Hepatocyte (in vitro differentiated cells): ENCODE results near the gene FRAS1. TPM values are rescaled to one million over a fixed set of nuclear protein-coding genes. Genes with fewer than 3 reads are reported as not detected.
"Not testable (repeated sequence)": the region's sequence is repeated elsewhere in the genome, so short reads cannot be mapped to it uniquely, and the experiment has no call there.

Experiments
- DNase-seq: peaks from one replicate; pipeline ENCODE4 v3.0.0-alpha.2; 2016; ENCODE audit warnings: low spot score
- H2AFZ ChIP-seq: fragments of 200-600 bp; sonication (generic); 2 replicates; pipeline ENCODE4 v1.6.0; 2016; ENCODE audit warnings: antibody characterized with exemption, mild to moderate bottlenecking
- H3K27ac ChIP-seq: fragments of 200-600 bp; sonication (generic); 2 replicates; pipeline ENCODE4 v1.5.1; 2016; ENCODE audit warnings: mild to moderate bottlenecking
- H3K27me3 ChIP-seq: fragments of 200-600 bp; sonication (generic); 2 replicates; pipeline ENCODE4 v1.6.1; 2016
- H3K36me3 ChIP-seq: fragments of 200-600 bp; sonication (generic); replicated peaks from 2 replicates; pipeline ENCODE4 v1.5.1; 2016; ENCODE audit warnings: low read depth; ENCODE audit not compliant: insufficient read depth
- H3K4me1 ChIP-seq: fragments of 200-600 bp; sonication (generic); 2 replicates; pipeline ENCODE4 v1.5.1; 2016; ENCODE audit warnings: mild to moderate bottlenecking, moderate library complexity; ENCODE audit not compliant: insufficient read depth
- H3K4me2 ChIP-seq: fragments of 200-600 bp; sonication (generic); 2 replicates; pipeline ENCODE4 v1.6.0; 2016
- H3K4me3 ChIP-seq: fragments of 200-600 bp; sonication (generic); 2 replicates; pipeline ENCODE4 v1.5.1; 2016; ENCODE audit warnings: mild to moderate bottlenecking
- H3K79me2 ChIP-seq: fragments of 200-600 bp; sonication (generic); 2 replicates; pipeline ENCODE4 v1.6.0; 2017; ENCODE audit warnings: mild to moderate bottlenecking
- H3K9me2 ChIP-seq: fragments of 200-600 bp; sonication (generic); replicated peaks from 2 replicates; pipeline ENCODE4 v1.6.0; 2017; ENCODE audit warnings: mild to moderate bottlenecking; ENCODE audit not compliant: insufficient read depth
- H3K9me3 ChIP-seq: fragments of 200-600 bp; sonication (generic); 2 replicates; pipeline ENCODE4 v1.5.1; 2016; ENCODE audit warnings: low read depth, mild to moderate bottlenecking
- H4K20me1 ChIP-seq: fragments of 200-600 bp; sonication (generic); 2 replicates; pipeline ENCODE4 v1.6.0; 2016; ENCODE audit warnings: mild to moderate bottlenecking; ENCODE audit not compliant: insufficient read depth, poor library complexity, severe bottlenecking
- EZH2 ChIP-seq: fragments of 200-600 bp; sonication (generic); IDR thresholded peaks from 2 replicates; pipeline ENCODE4 v1.6.1; 2016; ENCODE audit warnings: antibody characterized with exemption, mild to moderate bottlenecking, borderline replicate concordance
- EZH2phosphoT487 ChIP-seq: fragments of 200-600 bp; sonication (generic); IDR thresholded peaks from one replicate; pipeline ENCODE4 v1.6.1; 2018; ENCODE audit warnings: antibody characterized with exemption, mild to moderate bottlenecking, low read depth, moderate library complexity; ENCODE audit not compliant: unreplicated experiment, severe bottlenecking
- WGBS: methylation state at CpG from one replicate; pipeline ENCODE4 v1.1.6; 2016; ENCODE audit warnings: low lambda C conversion rate; ENCODE audit errors: missing lambda C conversion rate; 5-methylcytosine and 5-hydroxymethylcytosine counted together
- polyA plus RNA-seq: library from polyadenylated mRNA; unstranded; fragments of >200 nt; fragmentation: Nextera tagmentation; extraction: Ambion mirVana; gene quantifications from 2 replicates; pipeline ENCODE4 v1.2.1, GENCODE V29; 2016
- total RNA-seq: library from RNA; depleted of rRNA; stranded (reverse); fragments of >200 nt; gene quantifications from 2 replicates; pipeline ENCODE4 v1.2.3, GENCODE V29; 2014
- TF ChIP-seq, protein P1 (sequence below): fragments of 200-600 bp; sonication (generic); IDR thresholded peaks from 2 replicates; pipeline ENCODE4 v1.5.1; 2016; ENCODE audit warnings: antibody characterized with exemption, mild to moderate bottlenecking; ENCODE audit not compliant: poor library complexity

The FRAS1 gene
- total RNA-seq (31.9 and 38.5 TPM in 2 replicates), polyA plus RNA-seq (9.3 and 12.0 TPM in 2 replicates)

DNA sequence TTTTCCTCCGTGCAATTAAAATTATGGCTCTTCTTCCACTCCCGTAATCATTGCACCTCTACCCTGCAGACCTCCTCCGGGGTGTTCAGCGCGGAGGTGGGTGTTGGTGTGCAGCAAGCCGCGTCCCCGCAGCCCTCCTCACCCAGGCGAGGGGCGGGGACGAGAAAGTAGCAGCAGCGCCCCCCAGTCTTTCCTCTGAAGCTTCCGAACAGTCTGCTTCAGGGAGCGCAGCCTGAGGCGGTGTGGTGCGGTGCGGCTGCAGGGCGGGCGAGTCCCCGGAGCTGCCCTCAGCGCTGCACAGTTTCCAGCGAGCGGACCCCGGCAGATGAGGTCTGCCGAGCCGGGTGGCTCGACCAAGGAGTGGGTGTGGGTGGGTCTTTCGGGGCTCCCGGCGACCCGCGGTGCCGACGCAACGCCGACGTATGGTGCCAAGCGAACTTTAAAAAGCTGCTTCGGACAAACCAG, at the start of gene FRAS1:
FRAS1 (plus strand) TSS at position 189 of the 465 bp plus-strand sequence. CDS start 687 bp downstream, outside the sequence.
- Histone ChIP-seq H3K9me3 (no peaks in the 10 kb centered on the region), H3K27ac (peak within 1 kb of the TSS; percentile 85), H3K36me3 (no peaks in the 10 kb centered on the region), H3K79me2 (peaks cover 32% of the 10 kb centered on the region), H2AFZ (peak within 1 kb of the TSS; percentile 72), H3K4me1 (no peaks in the 10 kb centered on the region), H3K27me3 (no peaks in the 10 kb centered on the region), H3K9me2 (no peaks in the 10 kb centered on the region), H4K20me1 (no peaks in the 10 kb centered on the region), H3K4me3 (peak within 1 kb of the TSS; percentile 88), H3K4me2 (peak within 1 kb of the TSS; percentile 94)
- DNase-seq = peak; percentile 79
- 2% methylated on average over 39 of the region's 39 CpGs for WGBS
- TF ChIP-seq EZH2phosphoT487 = no peak
- TF ChIP-seq, protein P1, sequence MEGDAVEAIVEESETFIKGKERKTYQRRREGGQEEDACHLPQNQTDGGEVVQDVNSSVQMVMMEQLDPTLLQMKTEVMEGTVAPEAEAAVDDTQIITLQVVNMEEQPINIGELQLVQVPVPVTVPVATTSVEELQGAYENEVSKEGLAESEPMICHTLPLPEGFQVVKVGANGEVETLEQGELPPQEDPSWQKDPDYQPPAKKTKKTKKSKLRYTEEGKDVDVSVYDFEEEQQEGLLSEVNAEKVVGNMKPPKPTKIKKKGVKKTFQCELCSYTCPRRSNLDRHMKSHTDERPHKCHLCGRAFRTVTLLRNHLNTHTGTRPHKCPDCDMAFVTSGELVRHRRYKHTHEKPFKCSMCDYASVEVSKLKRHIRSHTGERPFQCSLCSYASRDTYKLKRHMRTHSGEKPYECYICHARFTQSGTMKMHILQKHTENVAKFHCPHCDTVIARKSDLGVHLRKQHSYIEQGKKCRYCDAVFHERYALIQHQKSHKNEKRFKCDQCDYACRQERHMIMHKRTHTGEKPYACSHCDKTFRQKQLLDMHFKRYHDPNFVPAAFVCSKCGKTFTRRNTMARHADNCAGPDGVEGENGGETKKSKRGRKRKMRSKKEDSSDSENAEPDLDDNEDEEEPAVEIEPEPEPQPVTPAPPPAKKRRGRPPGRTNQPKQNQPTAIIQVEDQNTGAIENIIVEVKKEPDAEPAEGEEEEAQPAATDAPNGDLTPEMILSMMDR = peak; percentile 7

DNA sequence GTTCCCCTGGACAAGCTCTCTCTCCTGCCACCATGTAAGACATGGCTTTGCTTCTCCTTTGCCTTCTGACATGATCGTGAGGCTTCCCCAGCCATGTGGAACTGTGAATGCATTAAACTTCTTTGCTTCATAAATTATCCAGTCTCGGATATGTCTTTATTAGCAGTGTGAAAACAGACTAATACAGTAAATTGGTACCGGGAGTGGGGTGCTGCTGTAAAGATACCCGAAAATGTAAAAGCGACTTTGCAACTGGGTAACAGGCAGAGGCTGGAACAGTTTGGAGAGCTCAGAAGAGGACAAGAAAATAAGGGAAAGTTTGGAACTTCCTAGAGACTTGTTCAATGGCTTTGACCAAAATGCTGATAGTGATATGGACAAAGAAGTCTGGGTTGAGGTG, 46.1 kb upstream of the FRAS1 start:
- not testable (repeated sequence) for H3K4me1 ChIP-seq, H3K27me3 ChIP-seq, H3K4me3 ChIP-seq, H3K79me2 ChIP-seq, H3K27ac ChIP-seq, H2AFZ ChIP-seq, H3K9me3 ChIP-seq, DNase-seq, H3K4me2 ChIP-seq, H3K9me2 ChIP-seq, H4K20me1 ChIP-seq, H3K36me3 ChIP-seq
- 95% methylated on average over 5 of the region's 5 CpGs for WGBS

GRCh38 chr4:78014889-78015886, 41.9 kb upstream of the FRAS1 start:
- no peaks in the 10 kb centered on the region for H4K20me1 ChIP-seq
- no peaks in the 10 kb centered on the region for H3K36me3 ChIP-seq
- TF ChIP-seq, protein P1 = no peak
- TF ChIP-seq EZH2 (no peak), EZH2phosphoT487 (no peak)
- H3K9me2 ChIP-seq = no peaks in the 10 kb centered on the region
- H3K27ac ChIP-seq = no peak overlapping the region
- H3K9me3 ChIP-seq = no peaks in the 10 kb centered on the region
- DNase-seq = no peak
- no peaks in the 10 kb centered on the region for H3K79me2 ChIP-seq
- no peaks in the 10 kb centered on the region for H3K4me1 ChIP-seq
- WGBS = 39% methylated on average over 10 of the region's 10 CpGs
- H3K27me3 ChIP-seq = no peaks in the 10 kb centered on the region
- H3K4me3 ChIP-seq = no peak overlapping the region
- peak overlapping the region; percentile 49 for H3K4me2 ChIP-seq
- no peak overlapping the region for H2AFZ ChIP-seq
